HepG2 (cell line): ENCODE results near the gene CSNK1D. TPM values are rescaled to one million over a fixed set of nuclear protein-coding genes. Genes with fewer than 3 reads are reported as not detected.

Experiments used
- CEBPB ChIP-seq: IDR thresholded peaks from 2 replicates; pipeline ENCODE4 v1.6.1; 2011; ENCODE audit warnings: low read depth, low read length, improper control_type of control experiment, borderline replicate concordance
- ZBTB20 ChIP-seq: sonication (generic); formaldehyde crosslinking; IDR thresholded peaks from 2 replicates; pipeline ENCODE4 v1.8.1; 2023; ENCODE audit warnings: missing genetic modification reagents, low read depth, mild to moderate bottlenecking, borderline replicate concordance
- ZBTB7B ChIP-seq: sonication (generic); formaldehyde crosslinking; IDR thresholded peaks from 2 replicates; pipeline ENCODE4 v1.4.0; 2020; ENCODE audit warnings: missing genetic modification reagents
- ZFP62 ChIP-seq: sonication (generic); formaldehyde crosslinking; IDR thresholded peaks from 2 replicates; pipeline ENCODE4 v1.4.0; 2020; ENCODE audit warnings: missing genetic modification reagents
- polyA plus RNA-seq, 8 experiments: library from polyadenylated mRNA; depleted of rRNA in 3 of 8; stranded (reverse) in 7 of 8; unstranded in 1 of 8; fragments of >200 nt; fragmentation: Illumina TruSeq in 4 of 8; extraction: Trizol in 4 of 8; gene quantifications; 2 replicates each; pipeline versions ENCODE4 v1.2.1 to v1.2.3, GENCODE V29; 2011 to 2016; ENCODE audit warnings: low read depth in 4 of 8, missing spikeins in 1 of 8, mixed read lengths in 1 of 8; ENCODE audit not compliant: insufficient read depth in 1 of 8
- total RNA-seq, 5 experiments: library from RNA; depleted of rRNA; stranded (reverse); fragments of >200 nt; fragmentation: Illumina TruSeq; extraction: Trizol; gene quantifications; 2 replicates each; pipeline ENCODE4 v1.2.3, GENCODE V29; 2016; ENCODE audit warnings: low read depth in 1 of 5
- TF ChIP-seq, protein P1 (sequence below), 2 experiments: sonication (generic) in 1 of 2; formaldehyde crosslinking in 1 of 2; IDR thresholded peaks; 2 replicates each; pipeline versions ENCODE4 v1.6.1 to v1.9.0; 2014 to 2022; ENCODE audit warnings: antibody characterized with exemption in 1 of 2, borderline replicate concordance in 1 of 2, inconsistent platforms in 1 of 2, low read depth in 1 of 2, missing genetic modification reagents in 1 of 2
- TF ChIP-seq, protein P2 (sequence below): sonication (generic); formaldehyde crosslinking; conservative IDR thresholded peaks from 2 replicates; pipeline ENCODE4 v1.8.1; 2023; ENCODE audit warnings: missing genetic modification reagents
- TF ChIP-seq, protein P3 (sequence below): sonication (generic); formaldehyde crosslinking; IDR thresholded peaks from 2 replicates; pipeline ENCODE4 v1.8.0; 2022; ENCODE audit warnings: mild to moderate bottlenecking, missing genetic modification reagents, moderate library complexity
- TF ChIP-seq, protein P4 (sequence below): sonication (generic); formaldehyde crosslinking; conservative IDR thresholded peaks from 2 replicates; pipeline ENCODE4 v1.4.0; 2020; ENCODE audit warnings: mild to moderate bottlenecking, missing genetic modification reagents, moderate library complexity
- TF ChIP-seq, protein P5 (sequence below): sonication (generic); formaldehyde crosslinking; IDR thresholded peaks from 2 replicates; pipeline ENCODE4 v1.4.0; 2020; ENCODE audit warnings: missing genetic modification reagents
- TF ChIP-seq, protein P6 (sequence below): sonication (generic); formaldehyde crosslinking; IDR thresholded peaks from 2 replicates; pipeline ENCODE4 v1.4.0; 2020; ENCODE audit warnings: missing genetic modification reagents
- TF ChIP-seq, protein P7 (sequence below): sonication (generic); formaldehyde crosslinking; IDR thresholded peaks from 2 replicates; pipeline ENCODE4 v1.5.0; 2020; ENCODE audit warnings: missing genetic modification reagents

The CSNK1D gene
- total and polyA plus RNA-seq, 2 of the 13 experiments (the other 11 are each of a cell fraction or from before 2014, with no cell fraction given): 31.5 to 128 TPM

DNA sequence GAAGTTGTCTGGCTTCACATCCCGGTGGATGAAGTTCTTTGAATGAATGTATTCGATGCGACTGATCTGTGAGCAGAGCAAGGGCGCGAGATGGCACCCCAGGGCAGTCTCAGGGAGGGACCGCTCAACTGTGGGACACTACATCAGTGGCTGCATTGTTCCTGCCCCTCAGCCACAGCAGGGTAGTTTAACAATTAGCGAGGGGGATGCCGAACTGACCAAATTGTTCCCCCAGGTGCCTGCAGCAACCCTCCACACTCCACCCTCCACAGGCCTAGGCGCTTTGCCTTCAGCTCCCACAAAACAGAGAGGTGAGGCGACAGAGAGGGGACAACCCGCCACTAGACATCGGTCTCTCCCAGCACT is 20.3 kb downstream of the CSNK1D start (continued):
- TF ChIP-seq, protein P1, sequence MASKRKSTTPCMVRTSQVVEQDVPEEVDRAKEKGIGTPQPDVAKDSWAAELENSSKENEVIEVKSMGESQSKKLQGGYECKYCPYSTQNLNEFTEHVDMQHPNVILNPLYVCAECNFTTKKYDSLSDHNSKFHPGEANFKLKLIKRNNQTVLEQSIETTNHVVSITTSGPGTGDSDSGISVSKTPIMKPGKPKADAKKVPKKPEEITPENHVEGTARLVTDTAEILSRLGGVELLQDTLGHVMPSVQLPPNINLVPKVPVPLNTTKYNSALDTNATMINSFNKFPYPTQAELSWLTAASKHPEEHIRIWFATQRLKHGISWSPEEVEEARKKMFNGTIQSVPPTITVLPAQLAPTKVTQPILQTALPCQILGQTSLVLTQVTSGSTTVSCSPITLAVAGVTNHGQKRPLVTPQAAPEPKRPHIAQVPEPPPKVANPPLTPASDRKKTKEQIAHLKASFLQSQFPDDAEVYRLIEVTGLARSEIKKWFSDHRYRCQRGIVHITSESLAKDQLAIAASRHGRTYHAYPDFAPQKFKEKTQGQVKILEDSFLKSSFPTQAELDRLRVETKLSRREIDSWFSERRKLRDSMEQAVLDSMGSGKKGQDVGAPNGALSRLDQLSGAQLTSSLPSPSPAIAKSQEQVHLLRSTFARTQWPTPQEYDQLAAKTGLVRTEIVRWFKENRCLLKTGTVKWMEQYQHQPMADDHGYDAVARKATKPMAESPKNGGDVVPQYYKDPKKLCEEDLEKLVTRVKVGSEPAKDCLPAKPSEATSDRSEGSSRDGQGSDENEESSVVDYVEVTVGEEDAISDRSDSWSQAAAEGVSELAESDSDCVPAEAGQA (IDR thresholded peaks at IDR 0.05; ENCODE audit: low read depth): no peak
- TF ChIP-seq, protein P1 (CRISPR knock-in tag; IDR thresholded peaks at IDR 0.05; ENCODE audit: borderline replicate concordance): no peak
- TF ChIP-seq ZBTB7B (CRISPR knock-in tag) (no peak), ZFP62 (CRISPR knock-in tag) (no peak), ZBTB20 (CRISPR knock-in tag) (no peak), CEBPB (no peak)
- TF ChIP-seq, protein P2, sequence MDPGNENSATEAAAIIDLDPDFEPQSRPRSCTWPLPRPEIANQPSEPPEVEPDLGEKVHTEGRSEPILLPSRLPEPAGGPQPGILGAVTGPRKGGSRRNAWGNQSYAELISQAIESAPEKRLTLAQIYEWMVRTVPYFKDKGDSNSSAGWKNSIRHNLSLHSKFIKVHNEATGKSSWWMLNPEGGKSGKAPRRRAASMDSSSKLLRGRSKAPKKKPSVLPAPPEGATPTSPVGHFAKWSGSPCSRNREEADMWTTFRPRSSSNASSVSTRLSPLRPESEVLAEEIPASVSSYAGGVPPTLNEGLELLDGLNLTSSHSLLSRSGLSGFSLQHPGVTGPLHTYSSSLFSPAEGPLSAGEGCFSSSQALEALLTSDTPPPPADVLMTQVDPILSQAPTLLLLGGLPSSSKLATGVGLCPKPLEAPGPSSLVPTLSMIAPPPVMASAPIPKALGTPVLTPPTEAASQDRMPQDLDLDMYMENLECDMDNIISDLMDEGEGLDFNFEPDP (CRISPR knock-in tag): no peak
- TF ChIP-seq, protein P3, sequence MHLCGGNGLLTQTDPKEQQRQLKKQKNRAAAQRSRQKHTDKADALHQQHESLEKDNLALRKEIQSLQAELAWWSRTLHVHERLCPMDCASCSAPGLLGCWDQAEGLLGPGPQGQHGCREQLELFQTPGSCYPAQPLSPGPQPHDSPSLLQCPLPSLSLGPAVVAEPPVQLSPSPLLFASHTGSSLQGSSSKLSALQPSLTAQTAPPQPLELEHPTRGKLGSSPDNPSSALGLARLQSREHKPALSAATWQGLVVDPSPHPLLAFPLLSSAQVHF: no peak
- TF ChIP-seq, protein P4, sequence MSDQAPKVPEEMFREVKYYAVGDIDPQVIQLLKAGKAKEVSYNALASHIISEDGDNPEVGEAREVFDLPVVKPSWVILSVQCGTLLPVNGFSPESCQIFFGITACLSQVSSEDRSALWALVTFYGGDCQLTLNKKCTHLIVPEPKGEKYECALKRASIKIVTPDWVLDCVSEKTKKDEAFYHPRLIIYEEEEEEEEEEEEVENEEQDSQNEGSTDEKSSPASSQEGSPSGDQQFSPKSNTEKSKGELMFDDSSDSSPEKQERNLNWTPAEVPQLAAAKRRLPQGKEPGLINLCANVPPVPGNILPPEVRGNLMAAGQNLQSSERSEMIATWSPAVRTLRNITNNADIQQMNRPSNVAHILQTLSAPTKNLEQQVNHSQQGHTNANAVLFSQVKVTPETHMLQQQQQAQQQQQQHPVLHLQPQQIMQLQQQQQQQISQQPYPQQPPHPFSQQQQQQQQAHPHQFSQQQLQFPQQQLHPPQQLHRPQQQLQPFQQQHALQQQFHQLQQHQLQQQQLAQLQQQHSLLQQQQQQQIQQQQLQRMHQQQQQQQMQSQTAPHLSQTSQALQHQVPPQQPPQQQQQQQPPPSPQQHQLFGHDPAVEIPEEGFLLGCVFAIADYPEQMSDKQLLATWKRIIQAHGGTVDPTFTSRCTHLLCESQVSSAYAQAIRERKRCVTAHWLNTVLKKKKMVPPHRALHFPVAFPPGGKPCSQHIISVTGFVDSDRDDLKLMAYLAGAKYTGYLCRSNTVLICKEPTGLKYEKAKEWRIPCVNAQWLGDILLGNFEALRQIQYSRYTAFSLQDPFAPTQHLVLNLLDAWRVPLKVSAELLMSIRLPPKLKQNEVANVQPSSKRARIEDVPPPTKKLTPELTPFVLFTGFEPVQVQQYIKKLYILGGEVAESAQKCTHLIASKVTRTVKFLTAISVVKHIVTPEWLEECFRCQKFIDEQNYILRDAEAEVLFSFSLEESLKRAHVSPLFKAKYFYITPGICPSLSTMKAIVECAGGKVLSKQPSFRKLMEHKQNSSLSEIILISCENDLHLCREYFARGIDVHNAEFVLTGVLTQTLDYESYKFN (CRISPR knock-in tag): no peak
- TF ChIP-seq, protein P5, sequence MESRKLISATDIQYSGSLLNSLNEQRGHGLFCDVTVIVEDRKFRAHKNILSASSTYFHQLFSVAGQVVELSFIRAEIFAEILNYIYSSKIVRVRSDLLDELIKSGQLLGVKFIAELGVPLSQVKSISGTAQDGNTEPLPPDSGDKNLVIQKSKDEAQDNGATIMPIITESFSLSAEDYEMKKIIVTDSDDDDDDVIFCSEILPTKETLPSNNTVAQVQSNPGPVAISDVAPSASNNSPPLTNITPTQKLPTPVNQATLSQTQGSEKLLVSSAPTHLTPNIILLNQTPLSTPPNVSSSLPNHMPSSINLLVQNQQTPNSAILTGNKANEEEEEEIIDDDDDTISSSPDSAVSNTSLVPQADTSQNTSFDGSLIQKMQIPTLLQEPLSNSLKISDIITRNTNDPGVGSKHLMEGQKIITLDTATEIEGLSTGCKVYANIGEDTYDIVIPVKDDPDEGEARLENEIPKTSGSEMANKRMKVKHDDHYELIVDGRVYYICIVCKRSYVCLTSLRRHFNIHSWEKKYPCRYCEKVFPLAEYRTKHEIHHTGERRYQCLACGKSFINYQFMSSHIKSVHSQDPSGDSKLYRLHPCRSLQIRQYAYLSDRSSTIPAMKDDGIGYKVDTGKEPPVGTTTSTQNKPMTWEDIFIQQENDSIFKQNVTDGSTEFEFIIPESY (CRISPR knock-in tag): no peak
- TF ChIP-seq, protein P6, sequence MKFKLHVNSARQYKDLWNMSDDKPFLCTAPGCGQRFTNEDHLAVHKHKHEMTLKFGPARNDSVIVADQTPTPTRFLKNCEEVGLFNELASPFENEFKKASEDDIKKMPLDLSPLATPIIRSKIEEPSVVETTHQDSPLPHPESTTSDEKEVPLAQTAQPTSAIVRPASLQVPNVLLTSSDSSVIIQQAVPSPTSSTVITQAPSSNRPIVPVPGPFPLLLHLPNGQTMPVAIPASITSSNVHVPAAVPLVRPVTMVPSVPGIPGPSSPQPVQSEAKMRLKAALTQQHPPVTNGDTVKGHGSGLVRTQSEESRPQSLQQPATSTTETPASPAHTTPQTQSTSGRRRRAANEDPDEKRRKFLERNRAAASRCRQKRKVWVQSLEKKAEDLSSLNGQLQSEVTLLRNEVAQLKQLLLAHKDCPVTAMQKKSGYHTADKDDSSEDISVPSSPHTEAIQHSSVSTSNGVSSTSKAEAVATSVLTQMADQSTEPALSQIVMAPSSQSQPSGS: no peak
- TF ChIP-seq, protein P7, sequence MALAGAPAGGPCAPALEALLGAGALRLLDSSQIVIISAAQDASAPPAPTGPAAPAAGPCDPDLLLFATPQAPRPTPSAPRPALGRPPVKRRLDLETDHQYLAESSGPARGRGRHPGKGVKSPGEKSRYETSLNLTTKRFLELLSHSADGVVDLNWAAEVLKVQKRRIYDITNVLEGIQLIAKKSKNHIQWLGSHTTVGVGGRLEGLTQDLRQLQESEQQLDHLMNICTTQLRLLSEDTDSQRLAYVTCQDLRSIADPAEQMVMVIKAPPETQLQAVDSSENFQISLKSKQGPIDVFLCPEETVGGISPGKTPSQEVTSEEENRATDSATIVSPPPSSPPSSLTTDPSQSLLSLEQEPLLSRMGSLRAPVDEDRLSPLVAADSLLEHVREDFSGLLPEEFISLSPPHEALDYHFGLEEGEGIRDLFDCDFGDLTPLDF (CRISPR knock-in tag): no peak
